ENCODE data around the gene SAMD4B.

DNA sequence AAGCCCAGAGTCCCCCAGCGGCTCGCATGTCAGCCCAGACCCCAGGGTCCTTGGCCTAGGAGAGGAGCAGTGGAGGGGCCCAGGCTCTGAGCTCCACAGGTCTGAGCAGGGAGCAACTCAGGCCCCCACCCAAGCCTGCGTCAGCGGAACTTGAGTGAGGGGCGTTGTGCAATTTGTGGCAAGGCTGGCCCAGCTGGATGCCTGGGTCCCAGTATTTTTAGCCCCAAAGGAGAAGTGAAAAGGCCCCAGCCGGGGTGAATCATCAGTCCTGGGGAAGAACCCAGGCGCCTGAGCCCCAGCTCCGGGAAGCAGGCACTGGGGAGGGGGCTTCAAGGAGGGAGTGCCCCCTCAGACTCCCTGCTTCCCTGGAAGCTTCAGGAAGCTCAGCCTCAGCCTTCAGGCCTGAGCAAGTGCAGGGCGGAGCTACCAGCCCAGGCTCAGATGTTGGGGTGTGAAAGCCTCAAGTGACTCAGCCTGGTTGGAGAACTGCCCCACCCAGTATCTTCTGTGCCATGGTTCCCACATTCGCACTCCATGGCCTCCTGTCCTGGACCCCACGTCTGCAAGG, 56.2 kb downstream of the SAMD4B start:
- TF ChIP-seq ASH1L (IDR thresholded peaks at IDR 0.05; ENCODE audit: borderline replicate concordance, low read depth, partially characterized antibody) (no peak), JUND (IDR thresholded peaks at IDR 0.05; ENCODE audit: borderline replicate concordance, low read depth, low read length) (peak; percentile 58; the same call in 1 of the 2 replicates), JUND (tag; IDR thresholded peaks at IDR 0.05; ENCODE audit: borderline replicate concordance, low read depth, low read length) (no peak; the same call in 2 of the 3 replicates), EZH2 (IDR thresholded peaks at IDR 0.05; ENCODE audit: borderline replicate concordance, low read depth, low read length) (no peak), RCOR1 (IDR thresholded peaks at IDR 0.05; ENCODE audit: borderline replicate concordance in 1 of 2, low read depth in 2 of 2, low read length in 2 of 2) (0 out of 4 replicates have a peak, but pooled peaks of 1 of the 2 experiments have one; percentile 13), ZNF217 (CRISPR knock-in tag; IDR thresholded peaks at IDR 0.05) (no peak), HCFC1 (IDR thresholded peaks at IDR 0.05; ENCODE audit: low read depth, low read length) (no peak), L3MBTL2 (IDR thresholded peaks at IDR 0.05) (no peak; the same call in 1 of the 2 replicates), ELF4 (CRISPR knock-in tag; IDR thresholded peaks at IDR 0.05) (no peak), ETV6 (IDR thresholded peaks at IDR 0.05; ENCODE audit: borderline replicate concordance in 1 of 2, low read depth in 2 of 2, low read length in 1 of 2) (no peak), ETV6 (CRISPR knock-in tag; IDR thresholded peaks at IDR 0.05; ENCODE audit: borderline replicate concordance) (no peak), ZFPM2 (CRISPR knock-in tag; IDR thresholded peaks at IDR 0.05) (no peak), TAF15 (IDR thresholded peaks at IDR 0.05; ENCODE audit: low read depth, low read length) (no peak), NR2C2 (CRISPR knock-in tag; IDR thresholded peaks at IDR 0.05) (no peak), NR2C2 (tag; IDR thresholded peaks at IDR 0.05) (no peak)
- TF ChIP-seq, protein P1, sequence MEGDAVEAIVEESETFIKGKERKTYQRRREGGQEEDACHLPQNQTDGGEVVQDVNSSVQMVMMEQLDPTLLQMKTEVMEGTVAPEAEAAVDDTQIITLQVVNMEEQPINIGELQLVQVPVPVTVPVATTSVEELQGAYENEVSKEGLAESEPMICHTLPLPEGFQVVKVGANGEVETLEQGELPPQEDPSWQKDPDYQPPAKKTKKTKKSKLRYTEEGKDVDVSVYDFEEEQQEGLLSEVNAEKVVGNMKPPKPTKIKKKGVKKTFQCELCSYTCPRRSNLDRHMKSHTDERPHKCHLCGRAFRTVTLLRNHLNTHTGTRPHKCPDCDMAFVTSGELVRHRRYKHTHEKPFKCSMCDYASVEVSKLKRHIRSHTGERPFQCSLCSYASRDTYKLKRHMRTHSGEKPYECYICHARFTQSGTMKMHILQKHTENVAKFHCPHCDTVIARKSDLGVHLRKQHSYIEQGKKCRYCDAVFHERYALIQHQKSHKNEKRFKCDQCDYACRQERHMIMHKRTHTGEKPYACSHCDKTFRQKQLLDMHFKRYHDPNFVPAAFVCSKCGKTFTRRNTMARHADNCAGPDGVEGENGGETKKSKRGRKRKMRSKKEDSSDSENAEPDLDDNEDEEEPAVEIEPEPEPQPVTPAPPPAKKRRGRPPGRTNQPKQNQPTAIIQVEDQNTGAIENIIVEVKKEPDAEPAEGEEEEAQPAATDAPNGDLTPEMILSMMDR (IDR thresholded peaks at IDR 0.05 in 2 of 3, conservative IDR thresholded peaks at IDR 0.05 in 1 of 3; ENCODE audit: insufficient read depth in 2 of 3, low read depth in 1 of 3, low read length in 3 of 3), result no peak

Data from K562 (cell line).